ENCODE data around the gene PTCD1.
A peak's percentile ranks its signal among the peaks of the same experiment; 100 is the strongest.

The PTCD1 gene

GRCh38 chr7:99438573-99439480, at the start of gene PTCD1, which contains the start of gene CPSF4:
PTCD1 (minus strand) TSS chr7:99438798; CDS start chr7:99435242, 3,556 bp downstream.
CPSF4 (plus strand) TSS chr7:99438943; CDS start chr7:99439083, 140 bp downstream.
- peak; percentile 96 for DNase-seq

GRCh38 chr7:99485094-99485493, 46.5 kb upstream of the PTCD1 start:
- no peak for DNase-seq

GRCh38 chr7:99478464-99479440, 40.2 kb upstream of the PTCD1 start:
- DNase-seq = no peak

DNA sequence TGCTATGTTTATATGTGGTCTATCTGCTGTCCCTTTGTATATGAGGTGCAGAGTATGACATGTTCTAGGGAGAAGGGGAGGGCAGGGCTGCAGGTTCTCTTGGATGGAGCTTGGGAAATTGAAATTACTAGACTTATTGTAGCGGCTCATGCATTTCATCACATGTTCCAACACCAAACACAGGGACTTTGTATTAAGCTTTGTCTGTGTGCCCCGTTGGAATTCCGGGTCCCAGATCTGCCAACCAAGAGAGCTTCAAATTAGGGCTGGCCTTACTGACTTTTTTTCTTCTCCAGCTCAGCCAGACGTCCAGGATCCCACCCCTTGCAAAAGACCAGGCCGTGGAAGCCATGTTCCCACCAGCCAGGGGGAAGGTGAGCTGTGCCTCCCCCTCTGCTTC, 37.5 kb upstream of the PTCD1 start:
- DNase-seq = no peak

GRCh38 chr7:99473315-99473596, 34.7 kb upstream of the PTCD1 start:
- DNase-seq = no peak

DNA sequence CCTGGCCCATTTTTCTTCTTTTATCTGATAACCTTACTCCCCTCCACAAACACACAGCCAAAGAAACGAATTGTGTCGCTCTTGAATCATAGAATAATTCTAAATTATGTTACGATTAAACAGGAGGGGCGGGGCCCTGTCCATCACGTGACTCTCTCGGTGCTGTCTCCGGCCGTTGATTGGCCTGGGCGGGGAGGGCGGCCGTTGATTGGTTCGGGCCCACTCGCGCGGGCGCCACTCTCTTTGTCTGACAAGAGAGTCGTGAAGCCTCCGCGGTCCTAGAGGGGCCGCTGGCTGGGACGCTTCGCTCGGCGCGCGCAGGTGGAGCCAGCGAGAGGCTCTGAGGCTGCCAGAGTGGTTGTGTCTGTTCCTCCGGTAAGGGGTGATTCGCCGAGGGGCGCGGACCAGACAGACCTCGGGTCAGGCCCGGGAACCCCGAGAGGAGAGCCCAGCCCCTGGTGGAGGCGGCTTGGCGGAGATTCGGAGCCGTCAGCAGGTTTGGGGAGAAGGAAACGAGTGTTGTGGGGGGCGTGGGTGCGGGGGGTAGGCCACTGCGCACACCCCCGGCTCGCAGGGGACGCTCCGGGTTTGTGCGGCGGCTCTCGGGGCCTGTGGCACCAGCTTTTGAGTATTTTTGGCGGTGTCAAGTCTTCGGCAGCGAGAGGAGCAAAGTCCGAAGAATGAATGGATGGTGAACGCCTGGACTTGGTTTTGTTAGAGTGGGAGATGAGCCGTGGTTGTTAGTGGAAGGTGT, 34.1 kb upstream of the PTCD1 start, which contains the start of gene ZNF789:
TSS of gene ZNF789 (plus strand) at position 330 of the 754 bp plus-strand sequence. CDS start 3,567 bp downstream, outside the sequence.
- DNase-seq = peak; percentile 98

DNA sequence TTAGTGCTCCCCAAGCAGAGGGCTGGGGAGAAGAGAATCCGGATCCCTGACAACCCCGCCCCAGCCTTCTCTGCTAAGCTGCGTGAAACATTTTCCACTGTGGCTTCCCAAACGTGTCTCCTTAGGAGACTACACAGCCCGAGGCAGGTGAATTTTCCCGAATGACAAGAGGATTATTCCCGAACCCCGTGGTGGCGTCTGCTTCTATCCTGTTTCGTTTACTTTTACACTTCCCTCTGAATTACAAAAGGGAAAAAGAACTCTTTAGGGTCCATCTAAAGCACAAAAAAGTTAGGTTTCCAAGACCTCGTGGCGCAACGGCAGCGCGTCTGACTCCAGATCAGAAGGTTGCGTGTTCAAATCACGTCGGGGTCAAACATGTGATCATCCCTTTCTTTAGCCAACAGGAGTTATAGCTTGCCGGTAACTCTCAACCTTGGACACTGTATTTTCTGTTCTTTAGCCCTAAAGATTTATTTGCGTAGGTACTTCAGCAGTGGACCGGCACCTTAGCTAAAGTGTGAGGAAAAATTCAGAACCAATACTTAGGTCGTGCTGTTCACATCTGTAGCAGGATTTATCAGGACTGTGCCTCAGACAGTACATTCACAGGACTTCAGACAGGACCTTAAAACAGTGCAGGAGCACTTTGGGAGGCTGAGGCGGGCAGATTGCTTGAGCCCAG, 30.9 kb upstream of the PTCD1 start:
- no peak for DNase-seq

GRCh38 chr7:99468336-99468918, 29.8 kb upstream of the PTCD1 start:
- DNase-seq = no peak

DNA sequence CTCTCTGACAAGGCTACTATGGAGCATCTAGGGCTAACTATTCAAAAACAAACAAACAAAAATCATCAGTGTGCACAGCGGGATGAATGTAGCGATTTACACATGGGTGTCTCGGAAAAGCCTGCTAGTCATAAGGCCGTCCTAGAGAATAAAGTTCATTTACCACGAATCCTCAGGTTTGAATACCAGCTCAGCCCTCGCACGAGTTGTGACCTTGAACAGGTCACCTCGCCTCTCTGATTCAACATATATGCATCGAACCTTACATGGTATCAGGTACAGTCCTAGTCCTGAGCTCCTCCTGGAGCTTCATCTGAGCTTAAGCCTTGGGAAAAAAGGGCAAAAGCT, 26.8 kb upstream of the PTCD1 start:
- no peak for DNase-seq

- DNase-seq = no peak
Observed at GRCh38 chr7:99461221-99461620, 22.6 kb upstream of the PTCD1 start.

DNA sequence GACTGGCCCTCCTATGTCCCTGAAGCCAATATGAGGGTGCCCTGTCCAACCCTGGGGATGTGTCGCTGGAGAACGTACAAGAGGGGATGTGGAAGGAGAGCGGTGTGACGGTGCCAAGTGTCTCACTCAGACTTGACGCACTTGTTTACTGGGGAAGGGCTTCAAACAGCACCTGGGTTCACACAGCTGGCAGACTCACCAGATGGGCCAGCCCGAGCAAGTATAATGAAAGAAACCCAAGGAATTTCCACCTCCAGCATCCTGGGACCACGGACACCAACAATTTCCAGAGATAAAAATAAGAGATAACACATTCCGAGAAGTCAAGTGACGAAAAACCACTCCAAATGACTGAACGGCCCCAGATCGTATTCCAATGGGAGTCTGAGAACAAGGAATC, 22.1 kb upstream of the PTCD1 start:
- DNase-seq = no peak

DNA sequence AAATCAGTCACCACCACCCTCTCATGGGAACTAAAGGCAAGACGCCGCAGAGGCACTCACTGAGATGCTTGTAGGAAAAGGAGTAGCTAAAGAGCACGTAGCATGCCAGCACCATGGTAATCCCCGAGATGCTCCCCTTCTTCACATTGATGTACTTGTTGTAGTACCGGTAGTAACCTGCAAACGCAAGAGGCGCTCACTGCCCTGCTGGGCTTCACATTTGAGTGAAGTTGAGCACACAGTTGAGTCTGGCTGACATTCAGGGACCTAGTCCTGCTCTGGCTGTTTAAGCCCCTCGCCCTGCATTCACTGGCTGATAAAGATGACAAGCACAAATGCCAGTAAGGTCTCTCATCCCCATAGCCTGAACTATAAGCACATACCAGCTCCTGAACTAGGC, 20.5 kb upstream of the PTCD1 start:
- no peak for DNase-seq

DNA sequence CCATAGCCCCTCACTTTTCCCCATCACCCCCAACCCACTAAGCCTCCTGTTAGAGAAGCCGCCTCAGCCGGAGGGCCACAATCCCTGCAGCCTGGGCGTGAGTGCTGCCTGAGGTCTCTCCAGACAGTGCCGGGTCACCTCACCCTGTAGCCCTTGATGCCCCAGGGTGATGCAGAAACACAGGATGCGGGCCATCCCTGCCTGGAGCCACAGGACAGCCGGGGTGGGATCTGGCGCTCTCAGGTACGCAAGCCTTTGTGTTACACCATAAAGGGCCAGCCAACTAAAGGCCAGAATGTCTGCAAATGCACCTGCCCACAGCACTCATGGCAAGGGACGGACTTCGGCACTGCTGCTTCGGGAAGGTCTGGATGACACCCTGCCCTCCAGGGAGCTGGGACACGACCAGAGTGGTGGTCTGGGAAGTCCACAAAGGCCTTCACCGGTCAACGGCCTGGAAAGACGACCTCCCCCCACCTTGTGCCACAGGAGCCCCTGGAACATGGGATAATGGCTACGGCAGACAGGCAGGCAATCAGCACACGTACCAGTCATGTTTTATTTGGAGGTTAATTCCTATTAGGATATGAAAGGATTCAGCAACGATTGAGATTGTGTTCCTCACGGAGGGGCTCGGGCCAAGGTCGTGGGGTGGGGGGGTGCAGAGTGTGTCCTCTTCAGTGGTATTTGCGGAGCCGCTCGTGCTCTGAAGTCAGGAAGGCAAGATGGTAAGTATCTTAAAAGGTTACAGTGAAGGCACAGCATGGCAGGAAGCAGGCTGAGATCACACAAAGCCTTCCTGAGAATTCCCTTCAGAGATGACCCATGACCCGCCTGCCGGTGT, 19.3 kb upstream of the PTCD1 start:
- DNase-seq = no peak

- no peak for DNase-seq
Observed at GRCh38 chr7:99457050-99457649, 18.6 kb upstream of the PTCD1 start.

GRCh38 chr7:99456288-99456687, 17.7 kb upstream of the PTCD1 start:
- DNase-seq = no peak

- no peak for DNase-seq
Observed at GRCh38 chr7:99455874-99456273, 17.3 kb upstream of the PTCD1 start.

- no peak for DNase-seq
Observed at GRCh38 chr7:99453105-99453504, 14.5 kb upstream of the PTCD1 start.

GRCh38 chr7:99452541-99452940, 13.9 kb upstream of the PTCD1 start:
- DNase-seq = no peak

- DNase-seq = no peak
Observed at GRCh38 chr7:99451936-99452335, 13.3 kb upstream of the PTCD1 start.

DNA sequence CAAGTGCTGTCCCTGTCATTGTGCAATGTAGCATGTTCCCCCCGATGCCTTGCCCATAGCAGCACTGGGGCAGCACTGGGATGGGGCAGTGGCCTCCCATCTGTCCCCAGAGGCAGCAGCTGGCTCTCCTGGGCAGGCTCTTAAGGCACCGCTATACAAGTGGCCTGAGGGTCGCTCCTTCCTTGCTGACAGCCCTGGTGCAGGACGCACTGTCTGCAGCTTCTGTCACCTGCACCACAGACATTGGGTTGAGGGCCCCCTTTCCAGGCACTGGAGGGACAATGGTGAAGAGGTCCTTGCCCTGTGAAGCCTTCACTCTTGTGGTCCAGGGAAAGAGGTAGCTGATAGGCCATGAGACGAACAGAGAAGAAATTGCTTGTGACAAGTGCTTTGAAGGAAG, 10.7 kb upstream of the PTCD1 start:
- no peak for DNase-seq

- DNase-seq = no peak
Observed at GRCh38 chr7:99448855-99449254, 10.3 kb upstream of the PTCD1 start.
